Lung microvascular endothelial cell (primary cell): ENCODE measurements around the gene YAF2. TPM values are rescaled to one million over a fixed set of nuclear protein-coding genes. Genes with fewer than 3 reads are reported as not detected.

Experiments used
- DNase-seq, 2 donors: peaks; one replicate each; pipeline versions ENCODE4 v3.0.0 to v3.0.0-alpha.2; 2010; ENCODE audit warnings: low read depth in 2 of 2
- total RNA-seq: library from RNA; depleted of rRNA; stranded (reverse); fragments of >200 nt; gene quantifications from 2 replicates; pipeline ENCODE4 v1.2.1, GENCODE V29; 2014

YAF2 gene
- total RNA-seq, 1 donor from 2014 or later, result 11.7 TPM

- DNase-seq, result no peak
These were observed 92.9 kb downstream of the YAF2 start for GRCh38 chr12:42145197-42145549.

GRCh38 chr12:42144408-42145196, 93.4 kb downstream of the YAF2 start, which contains the start of gene GXYLT1:
TSS of gene GXYLT1 (minus strand) at chr12:42144874. CDS start at chr12:42144646, 228 bp downstream.
- DNase-seq, result peak; percentile 91 to 97

GRCh38 chr12:42144158-42144407, 94.0 kb downstream of the YAF2 start:
- no peak for DNase-seq

- DNase-seq, result peak; percentile 30 to 44
These were observed 94.4 kb downstream of the YAF2 start for GRCh38 chr12:42143452-42144157.

- DNase-seq, result no peak
These were observed 96.0 kb downstream of the YAF2 start for GRCh38 chr12:42141981-42142606.

- peak in 1 of 2 donors; percentile 52 for DNase-seq
These were observed 97.1 kb downstream of the YAF2 start for GRCh38 chr12:42140901-42141300.

GRCh38 chr12:42135259-42135814, 102.7 kb downstream of the YAF2 start:
- peak in 1 of 2 donors; percentile 36 for DNase-seq

- peak; percentile 27 to 63 for DNase-seq
These were observed 107.2 kb downstream of the YAF2 start for GRCh38 chr12:42130672-42131402.

GRCh38 chr12:42129595-42130204, 108.3 kb downstream of the YAF2 start:
- DNase-seq, result peak; percentile 85 to 87

GRCh38 chr12:42128888-42129287, 109.2 kb downstream of the YAF2 start:
- DNase-seq, result no peak

- peak in 1 of 2 donors; percentile 55 for DNase-seq
These were observed 109.7 kb downstream of the YAF2 start for GRCh38 chr12:42128327-42128726.

- DNase-seq, result no peak
These were observed 111.1 kb downstream of the YAF2 start for GRCh38 chr12:42126963-42127362.

GRCh38 chr12:42125388-42125767, 112.7 kb downstream of the YAF2 start:
- DNase-seq, result no peak

- DNase-seq, result peak in 1 of 2 donors; percentile 20
These were observed 113.2 kb downstream of the YAF2 start for GRCh38 chr12:42124764-42125387.

- peak in 1 of 2 donors; percentile 81 for DNase-seq
These were observed 118.9 kb downstream of the YAF2 start for GRCh38 chr12:42119085-42119633.

GRCh38 chr12:42118136-42118879, 119.7 kb downstream of the YAF2 start:
- DNase-seq, result peak in 1 of 2 donors; percentile 54

GRCh38 chr12:42109031-42109430, 129.0 kb downstream of the YAF2 start:
- DNase-seq, result no peak
